Endodermal cell (in vitro differentiated cells): ENCODE measurements around the gene DMPK. TPM values are rescaled to one million over a fixed set of nuclear protein-coding genes. Genes with fewer than 3 reads are reported as not detected.
A peak's percentile ranks its signal among the peaks of the same experiment; 100 is the strongest.
"Not testable (repeated sequence)": the region's sequence is repeated elsewhere in the genome, so short reads cannot be mapped to it uniquely, and the experiment has no call there.

ENCODE experiments used
- DNase-seq: peaks from one replicate; pipeline ENCODE4 v3.0.0-alpha.2; 2017
- H3K27ac ChIP-seq: 2 replicates; pipeline ENCODE4 v1.5.1; 2013; ENCODE audit warnings: mild to moderate bottlenecking, low read depth, low read length, moderate library complexity
- H3K27me3 ChIP-seq: 2 replicates; pipeline ENCODE4 v1.6.1; 2013; ENCODE audit warnings: mild to moderate bottlenecking, low read length, moderate library complexity; ENCODE audit not compliant: insufficient read depth, control insufficient read depth, poor library complexity, severe bottlenecking
- H3K36me3 ChIP-seq: 2 replicates; pipeline ENCODE4 v1.7.0; 2013; ENCODE audit warnings: mild to moderate bottlenecking, low read length, moderate library complexity; ENCODE audit not compliant: control insufficient read depth, insufficient read depth
- H3K4me1 ChIP-seq: one replicate; pipeline ENCODE4 v1.7.0; 2013; ENCODE audit warnings: low read length; ENCODE audit not compliant: control insufficient read depth, insufficient read depth
- H3K4me3 ChIP-seq: 2 replicates; pipeline ENCODE4 v1.5.1; 2013; ENCODE audit warnings: mild to moderate bottlenecking, low read length, moderate library complexity
- H3K9ac ChIP-seq: 2 replicates; pipeline ENCODE4 v1.6.1; 2013; ENCODE audit warnings: mild to moderate bottlenecking, low read length, moderate library complexity; ENCODE audit not compliant: poor library complexity, severe bottlenecking; ENCODE audit errors: extremely low read depth
- H3K9me3 ChIP-seq: 2 replicates; pipeline ENCODE4 v1.6.1; 2013; ENCODE audit warnings: mild to moderate bottlenecking, low read length, moderate library complexity; ENCODE audit not compliant: control insufficient read depth
- H3K27ac Mint-ChIP-seq: 2 replicates; pipeline ENCODE4 v1.8.0; 2020; ENCODE audit warnings: mixed read lengths
- H3K27me3 Mint-ChIP-seq: 2 replicates; pipeline ENCODE4 v1.8.0; 2021; ENCODE audit warnings: mild to moderate bottlenecking, mixed read lengths; ENCODE audit not compliant: insufficient read depth
- H3K36me3 Mint-ChIP-seq: 2 replicates; pipeline ENCODE4 v1.8.0; 2020; ENCODE audit warnings: low read depth, mixed read lengths
- H3K4me1 Mint-ChIP-seq: 2 replicates; pipeline ENCODE4 v1.8.0; 2020; ENCODE audit warnings: mixed read lengths
- H3K4me3 Mint-ChIP-seq: 2 replicates; pipeline ENCODE4 v1.8.0; 2020; ENCODE audit warnings: mild to moderate bottlenecking, moderate library complexity, mixed read lengths
- H3K9me3 Mint-ChIP-seq: 2 replicates; pipeline ENCODE4 v1.8.0; 2020; ENCODE audit warnings: mild to moderate bottlenecking, mixed read lengths
- CTCF ChIP-seq: fragments of 200-600 bp; sonication (generic); conservative IDR thresholded peaks from 2 replicates; pipeline ENCODE4 v1.5.0; 2021; ENCODE audit warnings: antibody characterized with exemption, mild to moderate bottlenecking
- WGBS, 2 experiments: methylation state at CpG; one replicate each; pipeline versions ENCODE4 v1.1.5 to v1.1.7; 2013; ENCODE audit warnings: missing lambda C conversion rate in 2 of 2, mixed read lengths in 1 of 2; ENCODE audit not compliant: insufficient coverage in 1 of 2, insufficient read length in 1 of 2; 5-methylcytosine and 5-hydroxymethylcytosine counted together
- total RNA-seq, 2 donors: library from RNA; stranded (reverse); fragmentation: NEBNext Ultra II Directional in 1 of 2; extraction: Animal tissue kit (Norgen Biotek cat#: 25700) in 1 of 2; gene quantifications; 2 replicates in 1 of 2; 3 replicates in 1 of 2; pipeline ENCODE4 v1.2.1, GENCODE V29; 2021

The DMPK gene
- total RNA-seq, 2 donors from 2014 or later = 58.8 to 75.9 TPM

GRCh38 chr19:45730368-45731288 lies 51.7 kb downstream of the DMPK start, which contains the start of gene FBXO46:
TSS of gene FBXO46 (minus strand) at chr19:45730896. CDS start at chr19:45713495, 17,401 bp downstream.
- H3K4me3 ChIP-seq = peak within 1 kb of the TSS; percentile 96
- DNase-seq = peak; percentile 99
- peaks cover 5% of the 10 kb centered on the region for H3K36me3 Mint-ChIP-seq
- WGBS, 2 experiments = 0 to 2% methylated on average over 14 to 48 of the region's 48 CpGs
- H3K36me3 ChIP-seq = no peaks in the 10 kb centered on the region
- peak within 1 kb of the TSS; percentile 82 for H3K9ac ChIP-seq
- peak within 1 kb of the TSS; percentile 58 for H3K27ac ChIP-seq
- no peaks in the 10 kb centered on the region for H3K27me3 ChIP-seq
- no peaks in the 10 kb centered on the region for H3K9me3 ChIP-seq
- H3K4me1 ChIP-seq = peaks cover 2% of the 10 kb centered on the region
- peak within 1 kb of the TSS; percentile 88 for H3K27ac Mint-ChIP-seq
- no peaks in the 10 kb centered on the region for H3K27me3 Mint-ChIP-seq
- no peaks in the 10 kb centered on the region for H3K9me3 Mint-ChIP-seq
- peaks cover 9% of the 10 kb centered on the region for H3K4me1 Mint-ChIP-seq
- peak within 1 kb of the TSS; percentile 87 for H3K4me3 Mint-ChIP-seq
- TF ChIP-seq CTCF = no peak

DNA sequence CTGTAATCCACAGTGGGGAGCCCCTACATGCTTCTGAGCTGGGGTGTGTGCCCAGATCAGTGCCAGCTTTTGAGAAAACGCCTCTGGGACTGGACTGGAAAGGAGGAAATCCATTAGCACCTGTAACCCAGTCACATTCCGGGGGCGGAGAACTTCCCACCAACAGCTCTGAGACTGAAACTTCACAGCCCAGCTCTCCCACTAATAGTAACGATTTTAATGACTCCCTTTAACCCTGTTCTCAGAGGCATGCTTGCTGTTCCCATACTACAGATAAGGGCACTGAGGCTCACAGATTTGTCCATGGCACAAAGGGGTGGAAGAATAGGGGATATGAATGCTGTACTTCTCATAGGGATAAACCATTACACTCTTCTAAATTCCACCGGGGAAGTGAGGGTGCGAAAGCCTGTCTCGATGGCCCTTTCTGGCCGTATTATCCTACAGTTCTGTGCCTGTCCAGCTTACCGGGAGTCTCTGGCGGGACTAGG lies 52.4 kb downstream of the DMPK start:
- Mint-ChIP-seq H3K4me1 (peaks cover 9% of the 10 kb centered on the region), H3K36me3 (peaks cover 6% of the 10 kb centered on the region), H3K27ac (peak overlapping the region; percentile 88), H3K27me3 (no peaks in the 10 kb centered on the region), H3K4me3 (peak overlapping the region; percentile 87), H3K9me3 (no peaks in the 10 kb centered on the region)
- WGBS, 2 experiments = 8 to 9% methylated on average over 8 to 10 of the region's 10 CpGs
- Histone ChIP-seq H3K36me3 (peaks cover 4% of the 10 kb centered on the region), H3K4me3 (peak overlapping the region; percentile 96), H3K27ac (no peak overlapping the region), H3K9ac (peak overlapping the region; percentile 82), H3K4me1 (peaks cover 2% of the 10 kb centered on the region), H3K27me3 (no peaks in the 10 kb centered on the region), H3K9me3 (no peaks in the 10 kb centered on the region)
- no peak for TF ChIP-seq CTCF
- peak; percentile 85 for DNase-seq

DNA sequence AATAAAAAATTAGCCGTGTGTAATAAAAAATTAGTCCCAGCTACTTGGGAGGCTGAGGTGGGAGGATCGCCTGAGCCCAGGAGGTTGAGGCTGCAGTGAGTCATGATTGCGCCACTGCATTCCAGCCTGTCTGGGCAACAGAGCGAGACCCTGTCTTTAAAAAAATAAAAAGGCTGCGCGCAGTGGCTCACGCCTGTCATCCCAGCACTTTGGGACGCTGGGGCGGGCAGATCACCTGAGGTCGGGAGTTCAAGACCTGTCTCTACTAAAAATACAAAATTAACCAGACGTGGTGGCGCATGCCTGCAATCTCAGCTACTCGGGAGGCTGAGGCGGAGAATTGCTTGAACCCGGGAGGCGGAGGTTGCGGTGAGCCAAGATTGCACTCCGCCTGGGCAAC lies 53.6 kb downstream of the DMPK start:
- not testable (repeated sequence) for H3K27ac ChIP-seq, H3K27me3 ChIP-seq, H3K4me3 Mint-ChIP-seq, H3K9me3 ChIP-seq, H3K4me3 ChIP-seq, DNase-seq, H3K4me1 ChIP-seq, H3K36me3 ChIP-seq, H3K9ac ChIP-seq, H3K9me3 Mint-ChIP-seq, H3K27me3 Mint-ChIP-seq
- H3K4me1 Mint-ChIP-seq = peaks cover 12% of the 10 kb centered on the region
- 90 to 95% methylated on average over 9 to 18 of the region's 18 CpGs for WGBS, 2 experiments
- H3K27ac Mint-ChIP-seq = peak overlapping the region; percentile 44
- H3K36me3 Mint-ChIP-seq = peaks cover 13% of the 10 kb centered on the region

- not testable (repeated sequence) for H3K4me3 Mint-ChIP-seq, H3K27ac ChIP-seq, DNase-seq, H3K27me3 Mint-ChIP-seq, H3K9ac ChIP-seq, H3K27me3 ChIP-seq, H3K9me3 Mint-ChIP-seq, H3K4me1 ChIP-seq, H3K4me3 ChIP-seq, H3K9me3 ChIP-seq, H3K27ac Mint-ChIP-seq
- Mint-ChIP-seq H3K36me3 (peaks cover 46% of the 10 kb centered on the region), H3K4me1 (peaks cover 26% of the 10 kb centered on the region)
- peaks cover 40% of the 10 kb centered on the region for H3K36me3 ChIP-seq
- WGBS, 2 experiments = 93 to 94% methylated on average over 8 to 11 of the region's 11 CpGs
These were observed 62.2 kb downstream of the DMPK start for GRCh38 chr19:45720065-45720464.
